MM.1S (cell line): ENCODE data around the gene MLLT10.

Experiments used
- CTCF ChIP-seq: fragments of 300-600 bp; sonication (generic); IDR thresholded peaks from 2 replicates; pipeline ENCODE4 v1.5.1; 2016; ENCODE audit warnings: antibody characterized with exemption, low read length, mixed read lengths
- EZH2 ChIP-seq: fragments of 300-600 bp; sonication (generic); optimal IDR thresholded peaks from 2 replicates; pipeline ENCODE3; 2017; ENCODE audit warnings: low read depth, mild to moderate bottlenecking, antibody characterized with exemption, low read length, mixed read lengths
- EZH2phosphoT487 ChIP-seq: fragments of 300-600 bp; sonication (generic); IDR thresholded peaks from 2 replicates; pipeline ENCODE4 v1.6.1; 2018; ENCODE audit warnings: antibody characterized with exemption, low read length

DNA sequence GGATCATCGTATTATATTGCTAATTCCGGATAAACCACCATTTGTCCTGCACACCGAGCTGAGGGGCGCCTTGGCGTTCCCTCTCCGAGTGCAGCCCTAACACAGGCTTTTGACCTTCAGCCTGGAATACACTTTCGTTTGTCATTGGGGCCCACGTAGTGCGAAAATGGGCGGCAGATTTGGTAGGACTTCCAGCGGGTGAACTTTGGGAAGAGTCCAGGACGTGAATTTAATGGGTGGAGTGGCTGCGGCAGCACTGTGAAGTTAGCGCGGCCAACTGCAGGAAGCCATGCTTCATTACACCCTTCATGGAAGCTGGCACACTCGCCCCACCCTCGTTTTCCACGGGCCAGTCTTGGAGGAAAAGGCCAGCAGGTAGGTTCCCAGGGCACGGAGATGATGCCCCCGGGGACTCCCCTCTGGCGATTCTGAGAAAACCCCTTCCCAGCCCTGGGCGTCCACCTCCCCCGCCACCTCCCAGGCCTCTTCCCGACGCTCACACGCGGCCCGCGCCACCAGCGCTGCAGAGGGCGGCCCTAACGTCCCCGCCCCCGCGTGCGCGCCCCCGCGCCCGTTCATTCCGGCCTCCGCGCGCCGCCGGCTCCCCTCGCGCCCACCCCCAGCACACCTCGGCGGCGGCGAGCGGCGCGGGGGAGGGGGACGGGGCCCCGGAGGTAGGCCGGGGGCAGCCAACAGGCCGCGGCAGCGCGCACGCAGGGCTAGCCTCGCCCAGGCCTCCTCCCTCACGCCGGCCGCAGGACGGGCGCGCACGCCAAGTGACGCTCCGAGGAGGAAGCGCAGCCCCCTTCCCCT, at the start of gene MLLT10:
- no peak for TF ChIP-seq EZH2
- peak; percentile 23 for TF ChIP-seq CTCF
- no peak for TF ChIP-seq EZH2phosphoT487
